ENCODE measurements around the gene ROR2.

DNA sequence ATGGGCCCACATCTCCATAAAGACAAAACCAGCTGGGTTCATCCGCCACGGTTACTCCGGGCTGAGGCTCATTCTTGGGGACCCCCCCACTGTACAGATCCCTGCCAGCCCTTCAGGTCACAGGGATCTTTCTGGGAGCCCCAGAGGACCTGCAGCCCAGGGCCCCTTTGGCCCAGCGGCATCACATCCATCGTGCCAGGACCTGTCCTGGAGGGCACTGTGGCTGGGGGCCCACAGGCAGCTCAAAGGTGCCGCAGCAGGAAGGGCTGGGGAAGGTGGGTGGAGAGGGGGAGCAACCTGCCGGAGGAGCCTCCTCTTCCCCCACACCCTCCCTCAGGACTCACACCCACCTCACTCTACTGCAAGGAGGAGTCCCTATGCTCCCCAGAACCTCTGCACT lies 252.8 kb downstream of the ROR2 start:
- TF ChIP-seq, protein P1, sequence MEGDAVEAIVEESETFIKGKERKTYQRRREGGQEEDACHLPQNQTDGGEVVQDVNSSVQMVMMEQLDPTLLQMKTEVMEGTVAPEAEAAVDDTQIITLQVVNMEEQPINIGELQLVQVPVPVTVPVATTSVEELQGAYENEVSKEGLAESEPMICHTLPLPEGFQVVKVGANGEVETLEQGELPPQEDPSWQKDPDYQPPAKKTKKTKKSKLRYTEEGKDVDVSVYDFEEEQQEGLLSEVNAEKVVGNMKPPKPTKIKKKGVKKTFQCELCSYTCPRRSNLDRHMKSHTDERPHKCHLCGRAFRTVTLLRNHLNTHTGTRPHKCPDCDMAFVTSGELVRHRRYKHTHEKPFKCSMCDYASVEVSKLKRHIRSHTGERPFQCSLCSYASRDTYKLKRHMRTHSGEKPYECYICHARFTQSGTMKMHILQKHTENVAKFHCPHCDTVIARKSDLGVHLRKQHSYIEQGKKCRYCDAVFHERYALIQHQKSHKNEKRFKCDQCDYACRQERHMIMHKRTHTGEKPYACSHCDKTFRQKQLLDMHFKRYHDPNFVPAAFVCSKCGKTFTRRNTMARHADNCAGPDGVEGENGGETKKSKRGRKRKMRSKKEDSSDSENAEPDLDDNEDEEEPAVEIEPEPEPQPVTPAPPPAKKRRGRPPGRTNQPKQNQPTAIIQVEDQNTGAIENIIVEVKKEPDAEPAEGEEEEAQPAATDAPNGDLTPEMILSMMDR (IDR thresholded peaks at IDR 0.05) = no peak
- TF ChIP-seq POLR2A (IDR thresholded peaks at IDR 0.05) = no peak
